Parathyroid adenoma (tissue), 2 donors: ENCODE measurements around the gene ZEB2.

Source experiments
- H2AFZ ChIP-seq: fragments of 300-600 bp; sonication (generic); one replicate; pipeline ENCODE4 v1.7.0; 2017; ENCODE audit warnings: antibody characterized with exemption, mild to moderate bottlenecking
- H3K27ac ChIP-seq: fragments of 300-600 bp; sonication (generic); one replicate; pipeline ENCODE4 v1.7.0; 2017
- H3K27me3 ChIP-seq: fragments of 300-600 bp; sonication (generic); one replicate; pipeline ENCODE4 v1.7.0; 2017; ENCODE audit warnings: low read length; ENCODE audit not compliant: control insufficient read depth, insufficient read depth
- H3K36me3 ChIP-seq: fragments of 300-600 bp; sonication (generic); one replicate; pipeline ENCODE4 v1.7.0; 2017; ENCODE audit warnings: low read length; ENCODE audit not compliant: control insufficient read depth, insufficient read depth
- H3K4me1 ChIP-seq: fragments of 300-600 bp; sonication (generic); one replicate; pipeline ENCODE4 v1.7.0; 2017; ENCODE audit warnings: control low read depth
- H3K4me2 ChIP-seq: fragments of 300-600 bp; sonication (generic); one replicate; pipeline ENCODE4 v1.7.0; 2017; ENCODE audit warnings: low read length
- H3K4me3 ChIP-seq: fragments of 300-600 bp; sonication (generic); one replicate; pipeline ENCODE4 v1.7.0; 2017; ENCODE audit warnings: low read depth, low read length
- H3K79me2 ChIP-seq: fragments of 300-600 bp; sonication (generic); one replicate; pipeline ENCODE4 v1.7.0; 2017; ENCODE audit warnings: control low read depth
- H3K9ac ChIP-seq: fragments of 300-600 bp; sonication (generic); one replicate; pipeline ENCODE4 v1.7.0; 2017; ENCODE audit warnings: mild to moderate bottlenecking
- H3K9me3 ChIP-seq: fragments of 300-600 bp; sonication (generic); one replicate; pipeline ENCODE4 v1.7.0; 2017; ENCODE audit warnings: low read length; ENCODE audit not compliant: control insufficient read depth
- CTCF ChIP-seq: fragments of 300-600 bp; sonication (generic); IDR thresholded peaks from one replicate; pipeline ENCODE4 v1.7.0; 2017; ENCODE audit warnings: antibody characterized with exemption, mild to moderate bottlenecking
- donor health status: primary hyperparathyroidism.

The ZEB2 gene

DNA sequence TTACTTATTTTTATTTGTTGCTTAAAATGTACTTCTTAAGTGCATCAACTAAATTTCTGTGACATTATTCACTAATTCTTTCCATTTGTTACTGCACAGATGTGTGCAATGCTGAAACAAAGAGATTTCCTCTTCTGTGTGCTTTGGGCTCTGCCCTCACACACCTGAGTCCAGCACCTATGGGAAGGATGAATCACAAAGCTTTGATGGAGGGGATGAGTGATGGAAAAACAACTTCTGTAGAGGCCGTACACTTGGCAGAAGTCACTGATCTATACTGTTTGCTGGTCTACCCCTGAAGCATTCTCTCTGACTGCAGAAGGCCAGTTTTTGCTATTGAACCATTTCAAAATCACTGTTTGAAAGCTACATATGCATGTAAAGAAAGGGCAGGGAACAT is 178.4 kb downstream of the ZEB2 start:
- no peak overlapping the region for H2AFZ ChIP-seq
- H3K36me3 ChIP-seq, result no peaks in the 10 kb centered on the region
- H3K79me2 ChIP-seq, result no peaks in the 10 kb centered on the region
- no peak for TF ChIP-seq CTCF
- H3K4me1 ChIP-seq, result no peaks in the 10 kb centered on the region
- no peak overlapping the region for H3K9ac ChIP-seq
- H3K9me3 ChIP-seq, result no peaks in the 10 kb centered on the region
- no peak overlapping the region for H3K4me2 ChIP-seq
- no peak overlapping the region for H3K4me3 ChIP-seq
- no peak overlapping the region for H3K27ac ChIP-seq
- no peaks in the 10 kb centered on the region for H3K27me3 ChIP-seq

- no peak for TF ChIP-seq CTCF
- Histone ChIP-seq H2AFZ (no peak overlapping the region), H3K27me3 (no peaks in the 10 kb centered on the region), H3K4me3 (no peak overlapping the region), H3K27ac (no peak overlapping the region), H3K9ac (no peak overlapping the region), H3K4me2 (no peak overlapping the region), H3K4me1 (no peaks in the 10 kb centered on the region), H3K36me3 (no peaks in the 10 kb centered on the region), H3K9me3 (no peaks in the 10 kb centered on the region), H3K79me2 (no peaks in the 10 kb centered on the region)
Observed at GRCh38 chr2:144339048-144339447, 180.9 kb downstream of the ZEB2 start.

DNA sequence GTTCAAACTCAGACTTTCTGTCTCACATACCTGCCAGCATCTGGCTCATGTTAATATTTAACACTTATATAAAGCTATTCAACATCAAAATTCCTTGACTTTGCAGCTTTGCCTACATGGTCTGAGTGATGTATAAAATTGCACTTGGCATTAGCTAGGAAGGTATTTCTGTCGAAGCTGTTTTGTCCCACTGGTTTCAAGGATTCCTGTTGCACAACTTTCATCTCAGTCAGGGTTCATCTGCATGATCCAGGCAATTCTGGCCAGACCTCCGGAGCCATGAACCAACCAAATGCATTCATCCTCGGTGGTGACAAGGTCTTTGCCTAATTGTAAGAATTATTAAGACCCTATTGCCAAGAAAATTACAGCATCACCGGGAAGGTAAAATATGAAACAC is 185.4 kb downstream of the ZEB2 start:
- no peak for TF ChIP-seq CTCF
- Histone ChIP-seq H3K9me3 (no peaks in the 10 kb centered on the region), H3K36me3 (no peaks in the 10 kb centered on the region), H3K4me1 (no peaks in the 10 kb centered on the region), H3K79me2 (no peaks in the 10 kb centered on the region), H3K4me2 (no peak overlapping the region), H3K27ac (no peak overlapping the region), H2AFZ (no peak overlapping the region), H3K9ac (no peak overlapping the region), H3K4me3 (no peak overlapping the region), H3K27me3 (no peaks in the 10 kb centered on the region)
